Vagina (tissue), 2 donors: ENCODE data around the gene TMEM134.

Experiments used
- POLR2A ChIP-seq, 2 donors: fragments of 450-650 bp; IDR thresholded peaks; one replicate each; pipeline ENCODE4 v1.6.1; 2017; ENCODE audit warnings: antibody characterized with exemption in 2 of 2, mild to moderate bottlenecking in 2 of 2, moderate library complexity in 2 of 2
- POLR2AphosphoS5 ChIP-seq, 2 donors: sonication (generic); formaldehyde crosslinking; IDR thresholded peaks; one replicate each; pipeline ENCODE4 v1.9.0; 2017; ENCODE audit warnings: antibody characterized with exemption in 2 of 2, mild to moderate bottlenecking in 2 of 2, low read depth in 1 of 2; ENCODE audit not compliant: insufficient read depth in 1 of 2

DNA sequence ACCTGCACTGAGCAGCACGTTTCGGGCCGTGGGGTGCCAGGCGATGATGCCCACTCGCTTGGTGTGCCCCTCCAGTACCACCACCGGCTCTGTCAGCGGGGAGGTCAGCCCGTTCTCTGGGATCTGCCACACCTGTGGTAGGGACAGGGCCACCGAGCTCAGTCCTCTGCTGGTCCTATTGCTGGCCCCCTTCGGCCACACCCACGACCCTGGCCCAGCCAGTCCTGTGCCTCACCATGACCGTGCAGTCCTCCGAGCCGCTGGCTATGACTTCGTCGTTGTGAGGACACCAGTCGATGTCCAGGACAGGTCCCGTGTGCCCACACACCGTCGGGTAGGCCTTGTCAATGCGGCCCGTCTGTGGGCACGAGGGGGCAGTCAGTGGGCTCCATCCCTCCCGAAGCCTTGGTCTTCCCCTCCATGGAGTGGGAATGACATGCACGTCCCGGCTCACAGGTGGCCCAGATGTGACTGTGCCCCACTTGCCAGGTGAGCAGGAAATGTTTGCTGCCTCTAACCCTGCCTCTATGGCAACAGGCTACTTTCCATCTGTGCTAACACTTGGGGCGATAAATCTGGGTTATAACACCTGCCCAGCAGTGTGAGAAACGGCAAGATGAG is 27.2 kb downstream of the TMEM134 start:
- TF ChIP-seq POLR2A (IDR thresholded peaks at IDR 0.05) (no peak), POLR2AphosphoS5 (IDR thresholded peaks at IDR 0.05; ENCODE audit: insufficient read depth in 1 of 2, low read depth in 1 of 2) (peak in 1 of 2 donors; percentile 8)
